IPS-11a (cell line): ENCODE measurements around the gene RNF31.

Experiments
- H3K4me3 ChIP-seq: one replicate; pipeline ENCODE4 v1.5.1; 2013; ENCODE audit warnings: low read depth, low read length, control low read depth

Gene RNF31

DNA sequence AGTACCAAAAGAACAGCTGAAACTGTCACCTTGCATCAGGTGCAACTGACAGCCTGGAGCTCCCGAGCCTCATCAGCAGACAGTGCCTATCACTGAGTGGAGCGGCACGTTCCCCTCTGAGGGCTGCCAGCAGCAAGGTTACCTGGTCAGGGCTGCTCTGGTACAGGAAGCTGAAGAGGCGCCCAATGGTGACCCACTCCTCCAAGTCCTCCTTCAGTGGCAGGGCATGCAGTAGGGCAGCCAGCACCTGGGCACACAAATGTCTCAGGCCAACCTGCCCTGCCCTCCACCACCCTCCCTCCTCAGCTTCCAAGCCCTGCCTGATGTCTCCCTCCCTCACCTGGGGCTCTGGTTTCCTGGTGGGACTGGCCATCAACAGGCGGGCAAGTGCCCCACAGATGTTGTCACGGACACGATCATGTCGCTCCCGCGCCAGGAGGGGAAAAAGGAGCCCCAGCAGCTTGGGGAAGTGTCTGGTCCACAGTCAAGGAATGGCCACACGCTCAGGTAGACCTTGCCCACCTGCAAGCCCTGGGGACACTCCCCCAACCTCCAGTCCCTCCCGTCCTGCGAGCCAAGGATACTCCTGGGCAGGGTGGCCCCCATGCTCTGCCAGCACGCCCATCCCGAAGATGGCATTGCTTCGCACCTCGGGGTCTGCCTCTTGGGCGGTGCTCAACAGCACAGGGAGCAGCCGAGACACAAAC, 34.2 kb downstream of the RNF31 start:
- no peak overlapping the region for H3K4me3 ChIP-seq

DNA sequence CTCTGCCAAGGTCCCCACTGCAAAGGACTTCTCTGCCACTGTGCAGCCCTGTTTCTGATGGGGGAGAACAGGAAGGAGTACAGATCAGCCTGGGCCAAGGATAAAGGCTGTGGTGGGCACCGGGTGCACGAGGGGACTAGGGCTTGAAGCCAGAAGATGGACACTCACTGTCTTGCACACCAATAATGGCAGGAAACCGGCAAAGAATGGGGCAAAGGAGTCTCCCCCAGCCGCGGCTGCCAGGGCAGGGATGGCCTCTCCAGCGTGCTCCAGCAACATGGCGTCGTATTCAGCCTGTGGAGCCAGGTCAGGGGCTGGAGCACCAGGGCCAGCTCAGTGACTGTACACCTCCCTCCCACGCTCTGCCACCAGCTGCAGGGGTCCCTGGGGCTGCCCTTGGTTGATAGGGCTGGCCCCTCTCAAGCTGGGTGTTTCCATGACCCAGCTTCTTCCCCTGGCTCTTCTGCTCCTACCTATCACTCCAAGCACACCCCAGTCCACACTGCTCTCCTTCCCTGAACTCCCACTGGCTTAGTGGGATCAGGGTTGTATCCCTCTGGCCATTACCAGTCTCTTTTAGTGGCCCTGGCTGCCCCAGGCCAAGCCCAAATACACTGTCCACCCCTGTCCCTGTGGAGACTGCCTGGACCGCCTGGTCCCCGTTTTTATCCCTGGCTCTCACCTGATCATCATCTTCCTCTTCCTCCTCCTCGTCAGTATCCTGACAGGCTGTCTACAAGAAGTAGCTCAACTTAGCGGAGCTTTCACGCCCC, 35.0 kb downstream of the RNF31 start:
- no peak overlapping the region for H3K4me3 ChIP-seq

DNA sequence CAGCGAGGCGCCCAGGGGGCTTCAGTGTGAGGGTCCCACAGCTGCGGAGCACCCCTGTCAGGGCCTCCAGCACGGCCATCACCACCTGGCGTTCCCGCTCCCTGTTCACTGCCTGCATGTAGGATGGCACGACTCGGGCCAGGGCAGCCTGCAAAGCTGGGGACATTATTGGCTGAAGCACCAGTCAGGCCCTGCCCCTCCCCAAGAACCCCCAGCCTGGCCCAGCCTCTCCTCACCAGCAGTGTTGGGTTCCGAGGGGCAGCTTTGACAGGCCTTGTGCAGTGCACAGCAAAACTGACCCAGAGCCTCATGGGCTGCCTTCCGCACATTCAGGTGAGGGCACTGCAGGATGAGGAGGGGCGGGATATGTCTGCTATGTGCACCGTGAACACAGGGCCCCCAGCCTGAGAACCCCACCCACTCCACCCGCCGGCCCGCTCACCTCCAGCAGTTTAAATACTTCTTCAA, 35.8 kb downstream of the RNF31 start:
- H3K4me3 ChIP-seq, result no peak overlapping the region

DNA sequence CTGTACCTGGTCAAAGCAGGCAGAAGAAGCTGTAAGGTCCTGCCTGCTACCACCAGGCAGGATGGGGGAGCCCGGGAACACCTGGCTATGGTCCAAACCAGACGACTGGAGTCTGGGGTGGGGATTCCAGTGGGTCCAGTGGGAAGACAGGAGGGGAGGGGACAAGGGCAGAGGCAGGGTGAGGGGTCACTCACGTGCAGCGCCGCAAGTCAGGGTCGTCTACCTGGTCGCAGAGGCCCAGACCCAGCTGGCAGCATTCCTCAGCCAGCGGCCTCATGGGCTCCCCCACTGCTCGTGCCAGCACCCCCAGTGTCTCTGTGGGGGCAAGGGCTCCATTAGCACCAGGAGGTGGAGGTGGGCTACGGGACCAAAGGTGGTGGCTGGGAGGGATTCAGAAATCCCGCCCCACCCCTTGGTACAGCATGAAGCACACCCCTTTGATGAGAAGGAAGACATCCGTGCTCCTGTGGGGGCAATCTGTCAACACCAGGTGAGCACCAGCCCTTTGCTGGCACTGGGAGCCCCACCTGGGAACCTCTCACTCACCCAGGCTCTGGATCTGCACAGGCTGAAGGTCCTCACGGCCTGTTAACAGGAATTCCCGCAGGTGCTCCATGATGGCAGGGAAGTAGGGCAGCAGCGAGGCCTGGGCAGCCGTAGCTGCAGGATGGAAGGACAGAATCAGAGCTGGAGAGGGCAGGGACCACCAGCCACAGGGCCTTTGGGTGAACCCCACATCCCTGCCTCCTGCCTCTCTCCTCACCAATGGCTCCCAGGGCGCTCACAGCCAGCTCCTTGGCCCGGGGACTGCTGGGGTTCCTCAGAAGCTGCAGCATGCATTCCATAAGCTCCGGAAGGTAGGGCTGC, 37.0 kb downstream of the RNF31 start:
- no peak overlapping the region for H3K4me3 ChIP-seq

DNA sequence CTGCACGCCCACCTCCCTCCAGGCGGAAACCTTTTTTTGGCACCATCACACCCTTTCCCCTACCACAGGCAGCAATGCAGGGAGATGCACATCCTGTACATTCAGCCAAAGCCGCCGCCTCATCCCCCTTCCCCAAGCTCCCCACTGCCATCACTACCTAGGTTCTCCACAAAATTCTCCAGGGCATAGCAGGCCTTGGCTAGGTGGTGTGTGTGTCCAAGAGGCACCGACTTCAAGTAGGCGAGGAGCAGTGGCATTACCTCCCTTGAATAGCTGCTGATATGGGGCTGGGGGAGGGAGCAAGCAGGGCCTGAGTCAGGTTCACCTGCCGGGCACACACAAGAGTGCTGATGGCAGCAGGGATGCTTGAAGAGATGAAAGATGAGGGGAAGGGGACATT, 37.7 kb downstream of the RNF31 start:
- no peak overlapping the region for H3K4me3 ChIP-seq

DNA sequence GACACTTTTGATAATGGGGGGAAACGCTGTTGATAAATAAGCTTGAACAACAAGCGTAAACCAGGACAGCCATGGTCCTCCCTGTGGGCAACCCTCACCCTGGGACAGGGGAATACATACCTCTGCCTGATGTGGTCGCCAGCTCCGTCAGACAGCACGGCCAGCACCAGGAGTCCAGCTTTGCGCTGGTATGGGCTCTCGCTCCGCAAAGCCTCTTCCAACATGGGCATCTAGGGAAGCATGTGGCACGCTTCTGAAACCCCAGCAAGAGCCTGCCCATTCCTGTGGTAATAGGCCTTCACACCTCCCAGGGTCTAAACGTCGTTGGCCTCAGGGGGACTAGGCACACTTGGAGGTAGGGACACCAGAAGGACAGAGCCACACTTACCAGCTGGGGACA, 38.4 kb downstream of the RNF31 start:
- no peak overlapping the region for H3K4me3 ChIP-seq

DNA sequence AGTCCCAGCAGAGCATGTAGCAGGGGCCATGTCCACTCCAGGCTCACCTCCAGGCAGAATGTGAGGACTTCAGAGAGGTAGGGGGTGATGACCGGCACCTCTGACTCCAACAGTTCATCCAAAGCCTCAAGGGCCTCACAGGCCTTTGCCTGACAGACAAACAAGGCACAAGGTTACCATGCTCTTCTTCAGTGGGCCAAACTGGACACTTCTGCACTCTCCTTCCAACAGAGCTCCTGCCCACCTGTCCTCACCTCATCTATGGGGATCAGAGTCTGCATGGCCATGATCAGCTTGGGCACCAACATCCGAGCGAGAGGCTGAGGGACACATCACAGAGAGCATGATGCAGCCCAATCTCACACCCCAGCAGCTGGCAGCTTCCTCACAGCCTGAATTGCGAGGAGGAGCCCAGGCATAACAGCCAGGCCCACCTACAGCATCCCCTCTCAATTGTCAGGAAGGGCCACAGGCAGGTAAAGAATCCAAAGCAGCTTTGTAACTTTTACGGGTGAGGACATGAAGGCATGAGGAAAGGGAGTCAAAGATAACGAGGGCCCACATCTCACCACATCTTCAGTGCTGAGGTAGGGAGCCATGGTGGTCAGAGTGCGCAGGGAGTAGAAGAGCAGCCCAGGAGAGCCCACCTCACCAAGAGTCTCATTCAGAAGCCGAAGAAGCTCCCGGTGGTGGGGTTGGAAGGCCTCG, 39.7 kb downstream of the RNF31 start:
- H3K4me3 ChIP-seq, result no peak overlapping the region

DNA sequence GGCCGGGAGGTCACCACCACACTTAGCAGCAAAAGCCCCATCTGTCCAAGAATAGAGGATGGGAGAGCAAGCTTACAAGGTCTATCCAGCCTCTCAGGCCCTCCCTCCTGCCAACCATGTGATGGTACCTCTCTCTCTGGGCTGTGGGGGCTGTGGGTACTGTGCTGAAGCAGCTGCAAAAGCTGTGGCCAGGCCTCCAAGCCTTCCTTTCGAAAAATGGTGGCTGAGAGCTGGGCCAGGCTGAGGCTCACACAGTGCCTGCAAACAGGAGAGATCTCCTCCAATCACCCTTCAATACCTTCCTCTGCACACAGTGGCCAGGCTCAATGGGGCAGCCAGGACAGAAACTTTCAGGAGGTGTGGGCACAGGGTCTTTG, 40.2 kb downstream of the RNF31 start:
- no peak overlapping the region for H3K4me3 ChIP-seq

DNA sequence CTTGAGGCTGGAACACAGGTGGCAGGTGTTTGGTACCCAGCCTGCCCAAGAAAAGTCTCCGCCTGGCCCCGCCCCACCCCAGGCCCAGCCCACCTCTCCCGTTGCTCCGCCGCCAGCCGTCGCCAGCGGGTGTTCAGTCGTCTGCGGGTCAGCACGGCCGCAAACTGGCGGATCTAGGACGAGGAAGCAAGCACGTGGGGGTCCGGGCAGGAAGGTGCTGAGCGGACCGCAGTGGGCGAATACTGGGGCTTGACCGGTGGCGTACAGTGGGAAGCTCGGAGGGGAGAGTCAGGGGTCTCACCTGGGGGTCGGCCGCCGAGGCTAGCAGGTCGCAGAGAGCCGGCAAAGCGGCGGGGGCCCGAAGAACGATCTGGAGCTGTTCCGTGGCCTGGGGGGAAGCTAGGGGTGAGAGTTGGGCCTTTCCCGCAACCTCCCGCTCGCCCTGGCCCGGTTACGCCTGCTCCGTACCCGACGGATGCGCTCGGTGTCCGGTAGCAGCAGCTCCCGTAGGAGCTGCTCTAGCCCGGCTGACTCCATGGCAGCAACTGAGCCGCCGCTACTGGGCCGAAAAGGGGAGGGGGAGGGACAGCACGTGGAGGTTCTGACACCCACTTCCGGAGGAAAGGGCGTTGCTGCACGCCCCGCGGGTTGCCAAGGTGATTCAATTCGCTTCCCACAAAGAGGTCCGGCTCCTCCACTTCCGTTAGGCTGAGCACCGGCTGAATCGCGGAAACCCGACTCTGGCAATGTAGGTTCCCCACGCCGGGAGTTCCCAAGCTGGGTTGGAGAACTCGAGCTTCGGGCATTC, 41.2 kb downstream of the RNF31 start, which contains the start of gene IPO4:
Gene IPO4 (minus strand): TSS at position 566 of the 808 bp plus-strand sequence. CDS start 29 bp downstream, at position 537.
- H3K4me3 ChIP-seq, result peak within 1 kb of the TSS; percentile 69

DNA sequence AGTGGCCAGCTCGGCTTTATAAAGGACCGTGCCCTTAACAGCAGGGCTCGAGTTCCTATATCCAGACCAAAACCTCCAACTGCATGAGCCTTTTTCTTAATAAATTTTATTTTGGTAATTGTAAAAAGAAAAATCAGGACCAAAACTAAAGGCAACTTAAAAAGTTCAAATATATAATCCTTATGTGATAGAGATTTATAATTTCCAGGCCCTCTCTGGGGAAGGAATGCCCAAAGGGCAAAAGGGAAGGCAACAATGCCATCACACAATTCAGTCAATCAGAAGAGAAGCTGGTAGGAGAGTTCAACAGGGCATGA, 41.7 kb downstream of the RNF31 start:
- H3K4me3 ChIP-seq, result peak overlapping the region; percentile 21

DNA sequence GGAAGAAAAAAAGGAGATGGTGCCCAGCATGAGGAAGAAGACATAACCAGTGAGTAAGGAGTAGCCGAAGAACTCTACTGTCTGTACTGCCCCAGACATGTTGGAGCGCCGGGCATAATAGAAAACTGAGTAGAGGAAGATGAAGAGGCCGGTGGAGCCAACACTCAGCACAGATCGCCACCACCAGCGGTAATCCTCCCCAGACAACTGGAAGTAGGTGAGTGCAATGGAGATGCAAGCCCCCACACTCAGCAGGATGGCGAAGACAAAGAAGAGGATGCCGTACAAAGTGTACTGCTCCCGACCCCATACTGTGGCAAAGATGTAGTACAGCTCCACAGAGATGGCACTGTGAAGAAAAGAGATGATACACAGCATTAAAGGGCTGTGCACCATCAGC, 42.2 kb downstream of the RNF31 start:
- no peak overlapping the region for H3K4me3 ChIP-seq

DNA sequence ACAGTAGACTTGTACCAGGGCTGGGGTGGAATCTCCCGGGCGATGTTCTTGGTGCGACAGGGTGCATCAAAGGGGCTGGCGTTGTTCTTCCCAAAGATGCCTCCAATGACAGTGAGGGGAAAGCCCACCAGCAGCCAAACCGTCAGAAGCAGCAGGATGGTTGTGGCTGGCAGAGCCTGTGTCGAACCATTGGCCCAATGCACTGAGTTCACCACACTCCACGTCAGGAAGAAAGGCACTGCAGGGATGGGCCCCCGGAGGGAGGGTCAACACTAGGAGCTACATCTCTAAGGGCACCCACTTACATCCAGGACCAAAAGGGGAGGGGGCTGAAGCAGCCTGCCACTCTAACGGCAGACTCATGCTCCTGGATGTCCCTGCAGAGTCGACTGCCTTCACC, 43.1 kb downstream of the RNF31 start:
- H3K4me3 ChIP-seq, result no peak overlapping the region

DNA sequence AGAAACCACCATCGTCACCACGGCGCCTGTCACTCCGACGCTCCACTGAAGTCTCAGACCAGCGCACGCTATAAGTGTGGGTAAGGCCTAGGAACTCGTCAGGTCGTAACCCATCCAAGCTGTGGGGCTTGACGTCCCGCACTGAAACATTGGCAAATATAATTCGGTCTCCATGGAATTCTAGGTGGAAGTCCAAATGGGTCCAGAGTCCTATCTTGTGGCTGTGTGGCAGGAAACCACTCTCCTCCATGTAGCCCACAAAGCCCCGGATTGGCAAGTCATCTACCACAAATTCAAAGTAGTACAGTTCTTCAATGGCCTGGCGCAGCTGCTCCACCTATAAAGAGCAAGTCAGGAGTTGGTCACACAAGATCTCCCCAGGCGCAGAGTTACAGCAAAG, 45.6 kb downstream of the RNF31 start:
- H3K4me3 ChIP-seq, result no peak overlapping the region

DNA sequence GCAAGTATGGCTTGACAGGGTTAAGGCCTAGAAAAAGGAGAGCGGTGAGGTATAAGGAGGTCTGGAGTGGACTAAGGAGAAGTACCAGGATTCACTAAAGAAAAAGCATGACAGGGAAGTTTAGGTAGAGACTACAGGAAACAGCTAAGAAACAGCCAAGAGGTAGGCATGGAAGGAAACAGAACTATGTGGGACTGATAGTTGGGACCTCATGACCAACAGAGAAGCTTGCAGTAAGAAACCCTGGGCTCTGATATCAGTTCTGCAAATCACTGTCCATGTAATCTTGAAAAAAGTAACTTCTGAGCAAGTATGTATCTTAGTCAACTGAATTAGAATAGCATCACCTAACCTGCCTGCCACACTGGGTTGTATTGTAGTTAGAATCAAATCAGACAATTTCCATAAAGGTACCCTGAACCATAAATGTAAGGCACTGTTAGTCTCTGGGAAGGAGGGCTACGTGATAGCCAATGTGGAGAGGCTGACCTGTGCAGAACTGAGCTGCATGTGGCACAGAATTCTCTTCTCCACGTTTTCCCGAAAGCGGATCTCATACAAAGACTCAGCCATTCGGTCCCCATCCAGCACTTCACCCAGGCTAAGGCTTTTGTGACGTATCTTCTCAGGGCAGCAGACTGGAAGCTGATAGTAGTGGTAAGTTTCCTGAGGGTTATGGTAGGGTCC, 47.0 kb downstream of the RNF31 start:
- peak overlapping the region; percentile 82 for H3K4me3 ChIP-seq

DNA sequence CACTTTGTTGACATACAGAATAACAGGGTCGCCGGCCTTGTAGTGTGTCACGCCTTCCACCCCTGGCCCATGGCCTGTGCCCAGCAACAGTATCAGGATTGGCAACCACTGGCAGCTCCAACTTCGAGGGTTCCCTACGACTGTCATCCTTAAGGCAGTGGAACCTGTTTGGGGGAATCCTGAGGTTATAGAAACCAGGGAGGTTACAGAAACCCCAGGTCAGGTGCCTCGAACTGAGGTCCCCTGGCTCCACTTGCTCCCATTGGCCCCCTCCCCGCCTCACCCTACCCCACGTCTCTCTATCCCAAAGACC, 47.5 kb downstream of the RNF31 start:
- peak overlapping the region; percentile 82 for H3K4me3 ChIP-seq

DNA sequence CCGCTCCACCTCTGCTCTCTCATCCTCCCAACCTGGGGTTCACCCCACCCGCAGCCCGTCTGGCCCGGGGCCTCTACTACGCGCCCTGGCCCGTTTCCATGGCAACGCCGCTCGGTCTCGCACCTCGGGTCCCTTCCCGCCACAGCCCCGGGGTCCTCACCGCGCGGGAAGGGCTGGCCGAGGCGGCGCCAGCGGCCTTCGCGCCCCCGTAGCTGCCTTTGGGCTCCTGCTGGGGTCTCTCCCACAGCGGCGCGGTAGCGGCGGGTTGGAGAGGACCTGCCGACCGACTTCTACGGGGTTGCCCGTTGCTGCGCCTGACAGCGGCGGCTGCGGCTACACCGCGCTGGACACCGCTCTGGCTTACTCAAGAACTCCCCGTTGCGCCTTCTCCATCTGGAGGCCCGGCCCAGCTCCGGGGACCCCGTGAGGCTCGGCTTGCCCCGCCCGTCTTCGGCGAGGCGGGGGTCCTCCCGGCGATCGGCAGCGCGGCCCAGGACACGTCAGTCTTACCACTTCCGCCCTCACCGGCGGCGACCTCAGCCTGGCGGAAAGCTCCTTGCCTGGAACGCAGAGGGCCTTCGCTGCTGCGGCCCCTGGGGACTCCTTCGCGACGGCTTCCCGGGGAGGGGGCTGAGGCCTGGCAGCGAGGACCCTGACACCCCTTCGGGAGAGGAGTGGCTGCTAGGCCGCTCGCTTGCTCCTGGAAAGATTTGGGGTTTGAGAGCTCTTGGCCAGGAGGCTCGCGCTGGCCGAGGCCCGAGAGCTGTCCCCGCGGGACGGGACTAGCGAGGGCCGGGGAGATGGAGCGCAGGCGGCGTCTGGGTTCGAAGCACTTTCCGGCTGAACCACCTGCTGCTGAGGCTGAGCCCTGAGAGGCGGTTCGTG, 48.1 kb downstream of the RNF31 start, which contains the start of gene TM9SF1:
Gene TM9SF1 (minus strand): TSS at position 256 of the 885 bp plus-strand sequence. CDS start 422 bp downstream, outside the sequence.
- peak within 1 kb of the TSS; percentile 82 for H3K4me3 ChIP-seq

DNA sequence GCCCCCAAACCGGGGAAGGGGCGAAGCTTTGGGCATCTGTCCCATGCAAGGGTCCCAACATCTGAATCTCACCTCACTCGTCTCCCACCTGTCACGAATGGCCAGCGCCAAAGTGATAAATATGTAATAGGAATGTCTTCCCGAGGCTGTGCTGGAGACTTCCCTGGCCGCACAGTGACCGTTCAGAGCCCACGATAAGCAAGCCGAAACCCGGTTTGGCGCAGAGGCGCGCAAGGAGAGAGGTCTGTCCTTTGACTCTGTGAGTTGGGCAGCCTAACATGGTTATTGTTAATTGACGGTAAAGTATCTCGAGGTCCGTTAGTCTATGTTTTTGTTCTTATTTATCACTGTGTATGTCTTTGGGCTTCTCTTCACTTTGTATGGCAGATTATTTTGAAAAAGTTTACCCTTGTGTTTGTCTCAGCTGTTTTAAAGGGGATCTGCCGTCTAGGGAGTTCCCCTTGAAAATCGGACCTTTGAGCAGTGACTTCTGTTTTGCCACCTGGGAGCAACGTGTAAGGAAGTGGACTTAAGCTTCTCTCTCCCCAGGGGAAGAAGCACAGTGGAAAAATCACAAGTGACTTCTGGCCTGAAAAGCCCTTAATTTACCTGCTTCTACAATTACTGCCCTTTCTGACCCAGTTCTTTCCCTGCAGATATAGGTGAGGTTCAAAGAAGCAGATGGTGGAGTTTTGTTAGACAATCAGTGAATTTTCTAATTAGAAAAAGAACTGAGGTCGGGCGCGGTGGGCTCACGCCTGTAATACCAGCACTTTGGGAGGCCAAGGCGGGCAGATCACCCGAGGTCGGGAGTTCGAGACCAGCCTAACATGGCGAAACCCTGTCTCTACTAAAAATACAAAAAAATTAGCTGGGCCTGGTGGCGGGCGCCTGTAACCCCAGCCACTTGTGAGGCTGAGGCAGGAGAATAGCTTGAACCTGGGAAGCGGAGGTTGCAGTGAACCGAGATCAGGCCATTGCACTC, 49.1 kb downstream of the RNF31 start:
- H3K4me3 ChIP-seq, result peak overlapping the region; percentile 82
